Peyer's patch (tissue), 4 donors: ENCODE measurements around the gene LAMB1. TPM values are rescaled to one million over a fixed set of nuclear protein-coding genes. Genes with fewer than 3 reads are reported as not detected.
"Not testable (repeated sequence)": the region's sequence is repeated elsewhere in the genome, so short reads cannot be mapped to it uniquely, and the experiment has no call there.

Experiments
- DNase-seq, 3 donors: peaks; one replicate each; pipeline ENCODE4 v3.0.0-alpha.2; 2017 to 2019
- H3K27ac ChIP-seq, 4 donors: fragments of 200-600 bp; sonication (generic); one replicate each; pipeline ENCODE4 v1.5.1; 2016 to 2019
- H3K27me3 ChIP-seq, 2 donors: fragments of 200-600 bp; sonication (generic); one replicate each; pipeline ENCODE4 v1.5.1; 2019
- H3K36me3 ChIP-seq, 3 donors: fragments of 200-600 bp; sonication (generic); one replicate each; pipeline ENCODE4 v1.5.1; 2016 to 2019
- H3K4me1 ChIP-seq, 4 donors: fragments of 200-600 bp; sonication (generic); one replicate each; pipeline ENCODE4 v1.5.1; 2016 to 2019
- H3K4me3 ChIP-seq, 4 donors: fragments of 200-600 bp; sonication (generic); 1 replicate in 3 of 4; 2 replicates in 1 of 4; pipeline ENCODE4 v1.5.1; 2016 to 2019; ENCODE audit warnings: mild to moderate bottlenecking in 1 of 4
- H3K9me3 ChIP-seq, 4 donors: fragments of 200-600 bp; sonication (generic); one replicate each; pipeline ENCODE4 v1.5.1; 2016 to 2019; ENCODE audit warnings: mild to moderate bottlenecking in 1 of 4
- CTCF ChIP-seq, 6 experiments: fragments of 450-650 bp in 4 of 6; fragments of 200-600 bp in 2 of 6; sonication (generic) in 1 of 6; IDR thresholded peaks; one replicate each; pipeline ENCODE4 v1.5.1; 2017 to 2019; ENCODE audit warnings: antibody characterized with exemption in 6 of 6, mild to moderate bottlenecking in 3 of 6, moderate library complexity in 1 of 6
- POLR2A ChIP-seq, 2 donors: fragments of 450-650 bp; IDR thresholded peaks; one replicate each; pipeline ENCODE4 v1.5.1; 2017; ENCODE audit warnings: antibody characterized with exemption in 2 of 2, mild to moderate bottlenecking in 2 of 2, moderate library complexity in 2 of 2
- total RNA-seq, 4 donors: library from RNA; depleted of rRNA; stranded (reverse); fragments of >200 nt; gene quantifications; one replicate each; pipeline ENCODE4 v1.1.0, GENCODE V29; 2016

LAMB1 gene
- total RNA-seq, 4 donors from 2014 or later: 97.6 to 821 (median 155) TPM

GRCh38 chr7:108034586-108034985, 31.6 kb upstream of the LAMB1 start:
- H3K27ac ChIP-seq: no peak overlapping the region
- TF ChIP-seq CTCF (IDR thresholded peaks at IDR 0.05): no peak
- no peak for TF ChIP-seq POLR2A (IDR thresholded peaks at IDR 0.05)
- H3K4me3 ChIP-seq: no peak overlapping the region

GRCh38 chr7:108033776-108034497, 31.0 kb upstream of the LAMB1 start:
- H3K36me3 ChIP-seq: no peaks in the 10 kb centered on the region
- no peak for TF ChIP-seq CTCF (IDR thresholded peaks at IDR 0.05)
- TF ChIP-seq POLR2A (IDR thresholded peaks at IDR 0.05): no peak
- H3K27ac ChIP-seq: no peak overlapping the region
- H3K27me3 ChIP-seq: no peaks in the 10 kb centered on the region
- H3K4me1 ChIP-seq: no peaks in the 10 kb centered on the region
- no peak for DNase-seq
- no peaks in the 10 kb centered on the region for H3K9me3 ChIP-seq
- no peak overlapping the region for H3K4me3 ChIP-seq

More at GRCh38 chr7:108034586-108034985, 31.6 kb upstream of the LAMB1 start:
- DNase-seq: no peak
- Histone ChIP-seq H3K36me3 (no peaks in the 10 kb centered on the region), H3K9me3 (no peaks in the 10 kb centered on the region), H3K27me3 (no peaks in the 10 kb centered on the region), H3K4me1 (no peaks in the 10 kb centered on the region)

- not testable (repeated sequence) for H3K9me3 ChIP-seq, H3K27ac ChIP-seq, H3K4me3 ChIP-seq, H3K36me3 ChIP-seq, H3K4me1 ChIP-seq, DNase-seq, H3K27me3 ChIP-seq
Observed at GRCh38 chr7:108033309-108033708, 30.3 kb upstream of the LAMB1 start.

- H3K9me3 ChIP-seq: no peaks in the 10 kb centered on the region
- no peaks in the 10 kb centered on the region for H3K4me1 ChIP-seq
- H3K27me3 ChIP-seq: no peaks in the 10 kb centered on the region
- H3K4me3 ChIP-seq: no peak overlapping the region
- TF ChIP-seq POLR2A (IDR thresholded peaks at IDR 0.05) (no peak), CTCF (IDR thresholded peaks at IDR 0.05) (no peak)
- no peak for DNase-seq
- H3K27ac ChIP-seq: no peak overlapping the region
- no peaks in the 10 kb centered on the region for H3K36me3 ChIP-seq
Observed at GRCh38 chr7:108030516-108030915, 27.6 kb upstream of the LAMB1 start.

GRCh38 chr7:108029034-108029433, 26.1 kb upstream of the LAMB1 start:
- TF ChIP-seq POLR2A (IDR thresholded peaks at IDR 0.05) (no peak), CTCF (IDR thresholded peaks at IDR 0.05) (no peak)
- Histone ChIP-seq H3K4me1 (no peaks in the 10 kb centered on the region), H3K9me3 (no peaks in the 10 kb centered on the region), H3K27ac (no peak overlapping the region), H3K36me3 (no peaks in the 10 kb centered on the region), H3K4me3 (no peak overlapping the region), H3K27me3 (no peaks in the 10 kb centered on the region)
- DNase-seq: no peak

- Histone ChIP-seq H3K4me1 (no peaks in the 10 kb centered on the region), H3K9me3 (no peaks in the 10 kb centered on the region), H3K27ac (no peak overlapping the region), H3K36me3 (no peaks in the 10 kb centered on the region), H3K4me3 (no peak overlapping the region), H3K27me3 (no peaks in the 10 kb centered on the region)
- DNase-seq: no peak
- TF ChIP-seq CTCF (IDR thresholded peaks at IDR 0.05): no peak
- TF ChIP-seq POLR2A (IDR thresholded peaks at IDR 0.05): no peak
Observed at GRCh38 chr7:108028111-108028510, 25.1 kb upstream of the LAMB1 start.
